Fibroblast of skin of left quadriceps (primary cell): ENCODE measurements around the gene CNP.
"Not testable (repeated sequence)": the region's sequence is repeated elsewhere in the genome, so short reads cannot be mapped to it uniquely, and the experiment has no call there.

Source experiments
- DNase-seq, 2 experiments: peaks; one replicate each; pipeline ENCODE4 v3.0.0-alpha.2; 2013; ENCODE audit warnings: low read depth in 2 of 2

CNP gene

DNA sequence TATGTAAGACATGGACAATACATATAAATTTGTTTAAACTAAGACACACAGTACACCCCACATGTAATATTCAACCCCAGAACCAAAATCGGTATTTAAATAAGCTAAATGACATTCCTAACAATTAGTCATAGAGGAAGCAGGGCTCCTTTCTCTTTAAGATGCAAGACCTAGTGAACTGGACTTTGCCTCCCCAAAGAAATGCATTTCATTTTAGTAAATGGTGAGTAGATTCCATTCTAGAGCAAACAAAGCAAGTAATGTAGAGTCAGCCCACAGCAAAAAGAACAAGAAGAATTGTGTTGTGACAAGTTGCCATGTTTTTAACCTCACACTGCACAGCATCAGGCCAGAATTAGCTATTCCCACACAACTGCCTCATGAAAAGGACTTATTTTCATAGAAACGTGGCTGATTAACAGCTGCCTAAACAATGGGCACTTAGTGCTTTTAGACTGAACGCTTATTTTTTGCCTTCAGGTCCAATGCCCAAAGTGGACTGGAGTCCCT lies 36.3 kb downstream of the CNP start:
- no peak for DNase-seq

DNA sequence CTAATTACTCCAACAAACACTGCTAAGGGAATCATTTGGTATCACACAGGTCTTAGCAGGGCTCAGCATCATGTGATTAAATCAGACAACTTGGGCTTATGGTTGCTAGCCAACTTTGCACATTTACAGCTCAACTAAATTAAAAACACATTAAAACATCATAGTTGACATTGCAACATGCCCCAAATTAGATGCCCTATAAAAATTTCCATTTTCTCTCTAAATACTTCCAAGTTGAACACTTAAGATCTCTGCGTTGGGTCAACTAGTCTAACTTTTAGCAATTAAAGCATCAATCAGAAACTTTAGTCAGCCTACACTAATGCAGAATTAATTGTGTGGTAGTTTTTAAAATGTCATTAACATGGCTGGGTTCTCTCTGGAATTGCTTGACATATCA lies 38.6 kb downstream of the CNP start:
- peak; percentile 61 for DNase-seq

DNA sequence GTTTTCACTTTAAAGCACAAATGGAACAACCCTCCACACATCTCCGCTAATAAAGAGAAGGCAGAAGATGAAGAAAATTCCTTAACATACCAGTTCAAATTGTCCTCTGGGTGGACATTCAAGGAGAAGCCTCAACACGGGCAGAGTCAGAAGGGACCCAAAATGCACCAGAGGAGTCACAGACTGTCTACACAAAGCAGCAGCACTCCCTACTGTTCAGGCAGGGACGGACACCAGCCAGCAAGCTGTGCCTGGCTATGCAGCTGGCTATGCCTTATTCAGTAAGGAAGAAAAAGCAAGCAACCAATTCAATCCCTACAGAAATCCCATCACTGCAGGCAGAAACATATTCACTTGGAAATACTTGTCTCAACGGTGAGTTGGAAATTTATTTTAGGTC lies 42.6 kb downstream of the CNP start:
- no peak for DNase-seq

DNA sequence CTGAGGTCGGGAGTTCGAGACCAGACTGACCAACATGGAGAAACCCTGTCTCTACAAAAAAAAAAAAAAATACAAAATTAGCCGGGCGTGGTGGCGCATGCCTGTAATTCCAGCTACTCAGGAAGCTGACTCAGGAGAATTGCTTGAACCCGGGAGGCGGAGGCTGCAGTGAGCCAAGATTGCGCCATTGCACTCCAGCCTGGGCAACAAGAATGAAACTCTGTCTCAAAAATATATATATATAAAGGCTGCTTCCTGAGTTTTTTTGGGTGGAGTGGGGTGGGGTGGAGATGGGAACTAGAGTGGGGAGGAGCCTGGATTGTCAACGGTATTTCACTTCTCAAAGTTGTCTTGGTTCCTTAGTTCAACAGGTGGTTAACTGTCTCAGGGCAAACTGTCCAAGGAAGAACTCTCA lies 43.7 kb downstream of the CNP start:
- DNase-seq = peak in 1 of 2 experiments; percentile 10

DNA sequence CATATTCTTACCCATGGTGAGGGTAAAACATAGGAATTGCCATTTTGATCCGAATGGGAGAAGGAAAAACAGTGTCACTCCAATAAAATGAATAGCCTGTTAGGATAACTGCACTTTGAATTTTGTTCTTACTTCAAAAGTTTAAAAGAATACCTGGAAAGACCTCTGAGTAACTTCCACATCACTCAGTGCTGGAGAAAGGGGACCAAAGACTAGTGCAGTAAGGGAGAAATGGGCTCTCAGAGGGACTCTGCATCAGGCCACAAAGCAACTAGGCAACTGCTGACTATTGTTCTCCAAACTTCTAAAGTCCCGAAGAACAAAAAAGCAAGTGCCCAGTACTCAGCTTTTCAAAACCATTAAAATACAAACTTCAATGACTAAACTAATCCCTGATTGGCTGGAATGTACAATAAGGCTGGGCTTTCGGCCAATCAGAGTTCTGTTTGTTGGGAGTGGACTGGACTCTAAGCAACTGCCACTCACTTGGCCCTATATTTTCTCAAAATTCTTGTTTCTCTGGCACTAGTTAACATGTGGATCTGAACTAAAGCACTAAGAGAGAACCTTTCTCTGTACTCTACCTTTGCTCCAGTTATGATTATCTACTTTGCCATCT lies 44.4 kb downstream of the CNP start:
- DNase-seq = no peak

- DNase-seq = not testable (repeated sequence)
Observed at GRCh38 chr17:42012363-42012762, 45.8 kb downstream of the CNP start.

DNA sequence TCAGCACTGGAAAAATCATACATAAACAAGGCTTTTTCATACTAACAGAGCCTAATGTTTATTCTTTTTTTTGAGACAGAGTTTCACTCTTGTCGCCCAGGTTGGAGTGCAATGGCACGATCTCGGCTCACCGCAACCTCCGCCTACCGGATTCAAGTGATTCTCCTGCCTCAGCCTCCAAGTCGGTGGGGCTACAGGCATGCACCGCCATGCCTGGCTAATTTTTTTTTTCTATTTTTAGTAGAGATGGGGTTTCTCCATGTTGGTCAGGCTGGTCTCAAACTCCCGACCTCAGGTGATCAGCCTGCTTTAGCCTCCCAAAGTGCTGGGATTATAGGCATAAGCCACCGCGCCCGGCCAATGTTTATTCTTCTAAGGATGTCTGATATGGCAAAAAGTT lies 47.1 kb downstream of the CNP start:
- DNase-seq = not testable (repeated sequence)

- no peak for DNase-seq
Observed at GRCh38 chr17:42016411-42016831, 49.8 kb downstream of the CNP start.

GRCh38 chr17:42016941-42017865 lies 50.6 kb downstream of the CNP start, which contains the start of gene DNAJC7:
Gene DNAJC7, minus strand, starts transcription at chr17:42017439. Its CDS starts 23 bp downstream, at chr17:42017416.
- peak; percentile 77 to 78 for DNase-seq

DNA sequence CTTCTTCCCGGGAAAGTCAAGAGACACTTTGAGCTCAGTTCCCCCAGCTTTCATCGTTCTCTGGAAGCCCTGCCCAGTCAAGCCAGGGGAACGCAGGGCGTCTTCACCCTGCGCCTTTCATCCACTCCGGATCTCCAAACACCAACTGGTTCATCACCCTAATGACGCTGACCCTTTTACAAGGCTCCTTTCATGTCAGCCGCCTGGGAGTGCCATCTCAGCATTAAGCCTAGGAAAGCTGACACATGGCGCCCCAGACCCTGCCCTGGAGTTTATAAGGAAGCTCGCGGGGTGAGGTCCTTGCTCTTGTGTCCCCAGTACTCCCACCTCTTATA lies 51.2 kb downstream of the CNP start:
- no peak for DNase-seq

GRCh38 chr17:42018339-42018738 lies 51.7 kb downstream of the CNP start:
- DNase-seq = no peak

- no peak for DNase-seq
Observed at GRCh38 chr17:42018988-42019387, 52.4 kb downstream of the CNP start.

GRCh38 chr17:42019509-42020404 lies 53.2 kb downstream of the CNP start, which contains the start of gene NKIRAS2:
Gene NKIRAS2, plus strand, starts transcription at chr17:42020090. Its CDS starts 1,488 bp downstream, at chr17:42021578.
- DNase-seq = peak; percentile 70 to 73

DNA sequence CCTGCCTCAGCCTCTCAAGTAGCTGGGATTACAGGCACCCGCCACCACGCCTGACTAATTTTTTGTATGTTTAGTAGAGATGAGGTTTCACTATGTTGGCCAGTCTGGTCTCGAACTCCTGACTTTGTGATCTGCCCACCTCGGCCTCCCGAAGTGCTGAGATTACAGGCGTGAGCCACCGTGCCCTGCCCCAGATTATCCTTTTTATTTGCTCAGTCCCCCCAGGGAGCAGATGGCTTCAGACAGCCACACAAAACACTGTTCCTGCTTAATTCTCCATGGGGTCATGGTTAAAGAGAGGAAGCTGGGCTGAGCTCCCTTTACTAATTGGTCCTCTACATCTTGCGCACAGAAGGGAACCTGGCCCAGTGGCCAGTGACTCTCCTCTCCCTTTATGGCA lies 54.2 kb downstream of the CNP start:
- not testable (repeated sequence) for DNase-seq

DNA sequence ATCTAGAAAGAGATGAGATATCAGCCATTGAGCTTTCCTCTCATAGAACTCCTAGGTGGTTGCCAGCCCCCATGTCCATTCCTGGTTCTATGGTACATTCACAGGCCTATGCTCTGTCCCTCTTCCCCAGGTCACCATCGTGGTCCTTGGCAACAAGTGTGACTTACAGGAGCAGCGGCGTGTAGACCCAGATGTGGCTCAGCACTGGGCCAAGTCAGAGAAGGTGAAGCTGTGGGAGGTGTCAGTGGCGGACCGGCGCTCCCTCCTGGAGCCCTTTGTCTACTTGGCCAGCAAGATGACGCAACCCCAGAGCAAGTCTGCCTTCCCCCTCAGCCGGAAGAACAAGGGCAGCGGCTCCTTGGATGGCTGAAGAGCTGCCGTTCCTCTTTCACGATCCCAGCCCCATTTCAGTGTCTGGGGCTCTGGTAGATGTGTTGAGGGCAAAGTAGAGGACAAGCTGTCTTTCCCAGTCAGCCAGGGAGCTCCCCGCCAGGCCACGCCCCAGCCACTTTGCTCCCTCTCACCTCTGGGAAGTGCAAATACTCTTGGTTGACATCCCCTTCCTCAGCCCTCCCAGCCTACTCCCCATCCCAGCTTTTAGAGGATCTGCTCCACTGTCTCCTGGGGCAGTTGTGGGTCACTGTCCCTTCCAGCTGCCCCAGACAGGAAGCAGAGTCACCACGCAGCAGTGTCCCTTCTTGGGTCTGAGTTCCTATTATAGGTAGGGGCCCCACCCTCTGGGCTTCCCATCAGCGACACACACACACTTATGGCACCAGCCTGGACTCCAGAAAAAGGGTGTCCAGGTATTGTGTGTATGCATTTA lies 57.1 kb downstream of the CNP start:
- no peak for DNase-seq

DNA sequence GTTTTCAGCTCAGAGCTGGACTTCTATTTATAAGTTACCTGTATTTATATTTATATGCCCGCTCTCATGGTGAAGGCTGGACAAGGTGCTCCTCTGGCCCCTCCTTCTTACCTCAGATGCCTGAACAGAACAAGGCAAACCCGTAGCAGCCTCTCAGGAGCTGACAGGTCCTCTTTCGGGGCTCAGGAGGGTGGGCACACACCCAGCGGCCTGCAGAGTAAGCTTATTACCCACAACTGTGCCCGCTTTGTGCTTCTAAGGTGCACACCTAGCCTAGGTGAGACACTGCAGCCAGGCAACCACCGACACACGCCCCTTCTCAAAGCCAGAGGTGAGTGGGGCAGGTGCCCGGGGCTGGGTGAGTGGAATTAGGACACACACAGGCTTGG lies 58.6 kb downstream of the CNP start:
- DNase-seq = no peak

DNA sequence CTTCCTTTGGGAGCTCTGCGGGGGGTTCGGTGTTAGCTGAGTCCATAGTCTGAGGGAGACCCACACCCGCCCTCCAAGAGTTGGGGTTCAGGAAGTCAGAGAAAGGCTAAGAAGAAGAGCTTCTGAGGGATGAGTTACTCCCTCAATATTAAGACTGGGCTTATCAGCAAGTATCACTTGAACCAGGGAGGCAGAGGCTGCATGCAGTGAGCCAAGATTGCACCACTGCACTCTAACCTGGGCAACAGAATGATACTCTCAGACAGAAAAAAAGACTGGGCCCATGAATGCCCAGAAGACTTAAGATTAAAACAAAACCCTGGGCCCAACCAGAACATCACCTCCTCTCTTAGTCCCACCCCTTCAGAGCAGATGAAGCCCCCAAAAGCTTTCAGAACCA lies 59.3 kb downstream of the CNP start:
- no peak for DNase-seq

DNA sequence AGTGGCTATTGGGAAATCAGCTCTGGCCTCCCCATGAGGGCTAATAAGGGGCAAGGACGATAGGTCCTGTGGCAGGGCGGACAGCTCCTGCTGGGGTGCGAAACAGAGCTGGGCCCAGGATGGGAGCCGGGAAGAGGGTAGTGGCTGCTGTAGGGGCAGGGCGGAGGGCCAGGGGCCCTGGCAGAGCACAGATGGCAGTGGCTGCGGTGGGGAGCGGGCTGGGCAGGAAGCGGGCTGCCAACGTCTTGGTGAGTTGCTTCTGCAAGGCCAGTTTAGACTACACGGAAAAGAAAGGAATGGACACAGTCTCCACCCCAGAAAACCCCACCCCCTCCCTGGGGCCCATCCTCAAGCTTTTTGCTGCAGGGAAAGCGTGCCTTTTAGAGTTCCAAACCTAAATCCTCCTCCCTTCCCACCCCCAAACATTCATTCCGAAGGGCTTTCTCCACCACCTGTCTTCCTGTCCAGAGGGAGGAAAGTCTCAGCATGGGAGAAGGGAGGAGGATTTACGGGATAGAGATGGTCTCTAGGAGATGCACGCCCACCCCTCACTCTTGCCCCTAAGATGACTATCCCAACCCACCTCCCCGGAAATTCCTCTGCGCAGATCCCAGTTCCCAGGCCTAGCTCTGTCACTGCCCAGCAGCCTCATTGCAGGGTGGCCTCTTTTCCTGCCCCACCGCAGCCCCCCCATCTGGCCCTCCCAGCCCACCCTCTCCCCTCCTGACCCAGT lies 60.4 kb downstream of the CNP start:
- no peak for DNase-seq
